Activated naive CD8-positive, alpha-beta T cell treated with anti-CD3 and anti-CD28 coated beads, Interleukin-2, amount 50 U/mL, for 24 hours (primary cell): ENCODE data around the gene MARCHF4.

Source experiments
- ATAC-seq: fragments of 150-1000 bp; cut with Tn5 transposase; one replicate; pipeline ENCODE4 v1.10.0; 2021
- DNase-seq: peaks from one replicate; pipeline ENCODE4 v3.0.0; 2021
- H3K27ac Mint-ChIP-seq: one replicate; pipeline ENCODE4 v1.8.0; 2021; ENCODE audit warnings: mild to moderate bottlenecking, mixed read lengths
- H3K27me3 Mint-ChIP-seq: one replicate; pipeline ENCODE4 v1.8.0; 2021; ENCODE audit warnings: mixed read lengths
- H3K36me3 Mint-ChIP-seq: one replicate; pipeline ENCODE4 v1.8.0; 2021; ENCODE audit warnings: low read depth, mixed read lengths
- H3K4me1 Mint-ChIP-seq: one replicate; pipeline ENCODE4 v1.8.0; 2021; ENCODE audit warnings: mixed read lengths
- H3K4me3 Mint-ChIP-seq: one replicate; pipeline ENCODE4 v1.8.0; 2021; ENCODE audit warnings: mild to moderate bottlenecking, moderate library complexity, mixed read lengths
- H3K9me3 Mint-ChIP-seq: one replicate; pipeline ENCODE4 v1.8.0; 2021; ENCODE audit warnings: mixed read lengths

Gene MARCHF4, protein sequence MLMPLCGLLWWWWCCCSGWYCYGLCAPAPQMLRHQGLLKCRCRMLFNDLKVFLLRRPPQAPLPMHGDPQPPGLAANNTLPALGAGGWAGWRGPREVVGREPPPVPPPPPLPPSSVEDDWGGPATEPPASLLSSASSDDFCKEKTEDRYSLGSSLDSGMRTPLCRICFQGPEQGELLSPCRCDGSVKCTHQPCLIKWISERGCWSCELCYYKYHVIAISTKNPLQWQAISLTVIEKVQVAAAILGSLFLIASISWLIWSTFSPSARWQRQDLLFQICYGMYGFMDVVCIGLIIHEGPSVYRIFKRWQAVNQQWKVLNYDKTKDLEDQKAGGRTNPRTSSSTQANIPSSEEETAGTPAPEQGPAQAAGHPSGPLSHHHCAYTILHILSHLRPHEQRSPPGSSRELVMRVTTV

DNA sequence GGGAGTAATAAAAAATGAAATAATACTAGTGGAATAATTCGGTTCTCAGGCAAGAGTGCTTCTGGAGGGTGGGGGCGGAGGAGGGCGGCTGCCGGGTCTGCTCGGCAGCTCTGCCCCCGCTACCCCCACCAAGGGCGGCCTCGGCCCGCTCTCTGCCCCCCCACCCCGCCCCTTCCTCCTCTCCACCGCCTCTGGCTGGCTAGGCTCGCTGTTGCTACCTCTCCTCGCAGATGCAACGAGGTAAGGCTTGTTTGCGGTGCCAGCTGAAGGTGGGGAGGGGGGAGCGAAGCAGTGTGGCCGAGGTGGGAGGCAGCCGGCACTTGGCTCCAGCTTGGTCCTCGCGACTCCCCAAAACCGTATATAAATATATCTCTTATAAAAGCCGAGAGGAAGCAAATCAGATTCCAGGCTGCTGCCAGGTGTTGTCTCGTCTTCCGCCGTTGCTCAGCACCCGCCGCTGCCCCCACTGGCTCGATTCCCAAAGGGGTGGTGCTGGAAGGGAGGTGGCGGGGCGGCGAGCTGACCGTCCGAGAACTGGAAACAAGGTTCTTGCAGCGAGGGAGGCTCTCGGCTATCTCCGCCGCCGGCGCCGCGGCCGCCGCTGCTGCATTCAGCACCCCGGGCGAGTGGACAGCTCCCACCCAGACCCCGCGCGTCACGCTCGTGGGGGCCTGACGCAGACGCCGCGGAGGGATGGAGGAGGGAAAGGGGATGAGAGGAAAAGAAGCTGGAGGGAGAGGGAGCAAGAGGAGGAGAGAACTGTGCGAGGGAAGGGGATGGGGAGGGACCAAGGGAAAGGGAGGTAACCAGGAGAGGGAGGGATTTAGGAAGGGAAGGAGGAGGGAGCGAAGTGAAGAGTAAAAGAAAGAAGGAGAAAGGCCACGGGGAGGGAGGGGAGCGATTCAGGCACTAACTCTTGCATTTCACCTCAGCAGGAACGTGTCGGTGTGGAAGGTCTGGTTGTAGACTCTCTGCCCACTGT, at the start of gene MARCHF4:
MARCHF4 (minus strand) TSS at position 763 of the 982 bp plus-strand sequence. CDS start 2,223 bp downstream, outside the sequence.
- no peak within 1 kb of the TSS for H3K27ac Mint-ChIP-seq
- DNase-seq: peak; percentile 77
- H3K27me3 Mint-ChIP-seq: peaks cover 51% of the 10 kb centered on the region
- peaks cover 20% of the 10 kb centered on the region for H3K4me1 Mint-ChIP-seq
- no peaks in the 10 kb centered on the region for H3K9me3 Mint-ChIP-seq
- ATAC-seq: peak; percentile 23
- no peaks in the 10 kb centered on the region for H3K36me3 Mint-ChIP-seq
- peak within 1 kb of the TSS; percentile 28 for H3K4me3 Mint-ChIP-seq

DNA sequence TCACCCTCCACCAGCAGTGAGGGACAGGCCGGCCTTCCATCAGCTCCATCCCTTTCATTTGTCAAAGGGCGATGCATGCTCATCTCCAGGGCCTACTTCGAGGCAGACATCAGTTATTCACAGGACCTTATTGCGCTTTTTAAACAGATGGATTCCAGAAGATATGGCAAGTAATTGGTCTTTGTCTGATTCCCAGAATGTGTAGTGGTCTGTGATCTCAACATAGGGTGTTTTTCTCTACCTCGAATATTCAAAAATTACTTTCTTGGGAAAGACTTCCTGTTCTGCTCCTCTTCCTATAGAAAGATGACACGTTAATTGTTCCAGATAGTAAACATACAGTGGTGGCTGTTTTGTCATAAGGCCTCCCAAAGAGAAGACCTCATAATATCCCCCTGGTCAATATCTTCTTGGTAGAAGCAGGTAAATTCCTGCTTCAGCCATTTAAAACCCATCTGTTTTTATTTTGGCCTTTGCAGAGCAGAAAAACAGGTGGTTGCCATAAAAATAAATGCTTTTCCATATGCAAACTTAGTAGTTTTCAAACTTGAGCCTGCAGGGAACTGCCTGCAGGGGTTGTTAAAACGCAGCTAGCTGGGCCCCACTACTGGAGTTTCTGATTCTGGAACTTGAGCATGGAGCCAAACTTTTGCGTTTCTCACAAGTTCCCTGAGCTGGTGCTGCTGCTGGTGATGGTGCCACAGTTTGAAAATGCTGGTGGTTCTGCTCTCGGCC, 48.3 kb upstream of the MARCHF4 start:
- Mint-ChIP-seq H3K27ac (no peak overlapping the region), H3K36me3 (peaks cover 57% of the 10 kb centered on the region), H3K4me1 (peaks cover 8% of the 10 kb centered on the region), H3K9me3 (no peaks in the 10 kb centered on the region), H3K4me3 (no peak overlapping the region), H3K27me3 (no peaks in the 10 kb centered on the region)
- ATAC-seq: no peak
- DNase-seq: no peak

DNA sequence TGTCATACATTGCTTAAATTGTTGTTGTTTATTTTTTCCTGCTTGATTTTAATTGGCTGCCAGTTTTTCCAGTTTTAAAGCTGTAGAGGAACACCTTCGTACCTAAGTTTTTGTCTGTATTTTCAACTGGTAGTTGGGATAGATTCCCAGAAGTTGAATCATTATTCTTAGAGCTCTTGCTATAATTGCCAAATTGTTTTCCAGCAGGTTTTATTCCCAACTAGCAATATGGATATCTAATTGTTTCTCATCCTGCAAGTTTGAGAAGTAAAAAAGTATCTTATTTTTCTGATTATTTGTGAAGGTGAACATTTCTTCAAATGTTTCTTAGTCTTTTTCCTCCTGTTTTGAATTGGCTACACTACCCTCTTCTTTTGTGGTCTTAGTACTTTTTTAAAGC, 46.7 kb upstream of the MARCHF4 start:
- Mint-ChIP-seq H3K9me3 (no peaks in the 10 kb centered on the region), H3K27ac (peak overlapping the region; percentile 7), H3K4me3 (no peak overlapping the region), H3K4me1 (peaks cover 8% of the 10 kb centered on the region), H3K27me3 (no peaks in the 10 kb centered on the region), H3K36me3 (peaks cover 48% of the 10 kb centered on the region)
- ATAC-seq: no peak
- DNase-seq: no peak

DNA sequence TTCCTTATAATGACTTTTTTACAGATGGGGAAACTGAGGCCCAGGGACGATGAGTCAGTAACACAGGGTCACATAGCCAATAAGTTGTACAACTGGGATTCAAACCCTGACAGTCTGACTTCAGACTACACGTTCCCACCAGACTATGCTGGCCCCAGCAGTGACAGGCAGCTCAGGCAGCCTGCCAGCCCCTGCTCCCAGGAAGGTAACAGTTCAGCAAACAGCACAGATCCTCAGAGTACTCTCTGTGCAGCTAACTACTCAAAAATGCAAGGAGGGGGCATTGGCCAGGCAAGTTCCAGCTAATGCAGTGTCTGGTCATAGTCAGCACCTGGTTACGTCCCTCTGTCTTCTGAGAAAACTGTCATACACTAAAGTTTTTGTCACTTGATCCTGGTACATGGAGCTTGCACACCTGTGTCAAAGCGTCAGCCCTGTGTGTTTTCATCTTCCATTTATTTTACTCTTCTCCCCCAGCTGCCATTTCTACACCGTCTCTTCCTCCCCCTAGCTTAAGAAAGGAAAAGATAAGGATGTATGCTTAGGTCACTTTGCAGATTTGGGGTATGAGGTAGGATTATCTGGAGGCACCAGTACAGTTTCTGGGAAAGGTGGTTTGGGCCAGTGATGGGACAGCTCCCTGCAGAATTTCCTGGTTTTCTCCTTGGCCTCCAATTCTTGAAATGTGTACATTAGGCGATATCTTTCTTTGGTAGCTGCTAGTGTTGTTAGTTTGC, 44.5 kb upstream of the MARCHF4 start:
- H3K36me3 Mint-ChIP-seq: peaks cover 32% of the 10 kb centered on the region
- DNase-seq (no peak), ATAC-seq (no peak)
- no peaks in the 10 kb centered on the region for H3K27me3 Mint-ChIP-seq
- no peaks in the 10 kb centered on the region for H3K9me3 Mint-ChIP-seq
- H3K27ac Mint-ChIP-seq: no peak overlapping the region
- peaks cover 18% of the 10 kb centered on the region for H3K4me1 Mint-ChIP-seq
- H3K4me3 Mint-ChIP-seq: no peak overlapping the region

DNA sequence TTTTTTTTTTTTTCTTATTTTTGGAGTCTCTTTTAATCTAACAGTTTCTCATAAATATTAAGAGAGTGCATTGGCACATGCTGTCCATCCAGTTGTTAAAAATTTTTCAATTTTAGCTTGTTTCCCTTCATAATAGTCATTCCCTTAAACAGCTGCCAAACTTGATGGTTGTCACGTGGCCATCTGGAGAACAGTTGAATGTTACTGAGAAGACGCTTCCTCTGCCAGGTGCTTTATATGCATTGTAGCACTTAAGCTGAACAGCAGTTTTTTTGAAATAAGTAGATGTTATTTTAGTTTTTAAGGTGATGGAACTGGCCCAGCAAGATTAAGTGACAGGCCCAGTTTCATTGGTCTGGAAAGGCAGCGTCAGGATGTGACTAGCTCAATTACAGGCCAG, 43.3 kb upstream of the MARCHF4 start:
- Mint-ChIP-seq H3K4me3 (no peak overlapping the region), H3K36me3 (peaks cover 28% of the 10 kb centered on the region), H3K27ac (no peak overlapping the region), H3K27me3 (no peaks in the 10 kb centered on the region), H3K4me1 (peaks cover 22% of the 10 kb centered on the region), H3K9me3 (no peaks in the 10 kb centered on the region)
- DNase-seq: no peak
- no peak for ATAC-seq

DNA sequence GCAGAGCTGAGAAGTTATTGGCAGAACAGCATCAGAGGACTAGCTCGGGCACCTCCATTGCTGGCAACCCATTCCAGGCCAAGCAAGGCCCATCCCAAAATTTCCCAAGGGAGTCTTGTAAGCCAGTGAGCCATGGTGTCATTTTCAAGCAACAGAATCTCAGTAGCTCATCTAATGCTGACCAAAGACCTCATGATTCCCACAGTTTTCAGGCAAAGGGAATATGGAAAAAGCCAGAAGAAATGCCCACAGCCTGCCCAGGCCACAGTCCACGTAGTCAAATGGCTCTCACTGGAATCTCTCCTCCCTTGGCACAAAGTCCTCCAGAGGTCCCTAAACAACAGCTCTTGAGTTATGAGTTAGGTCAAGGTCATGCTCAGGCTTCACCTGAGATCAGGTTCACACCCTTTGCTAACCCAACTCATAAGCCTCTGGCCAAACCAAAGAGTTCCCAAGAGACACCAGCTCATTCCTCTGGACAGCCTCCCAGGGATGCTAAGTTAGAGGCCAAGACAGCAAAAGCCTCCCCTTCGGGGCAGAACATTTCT, 42.6 kb upstream of the MARCHF4 start:
- Mint-ChIP-seq H3K4me3 (no peak overlapping the region), H3K27ac (no peak overlapping the region), H3K27me3 (no peaks in the 10 kb centered on the region), H3K9me3 (no peaks in the 10 kb centered on the region), H3K36me3 (peaks cover 21% of the 10 kb centered on the region), H3K4me1 (peaks cover 24% of the 10 kb centered on the region)
- no peak for ATAC-seq
- no peak for DNase-seq

DNA sequence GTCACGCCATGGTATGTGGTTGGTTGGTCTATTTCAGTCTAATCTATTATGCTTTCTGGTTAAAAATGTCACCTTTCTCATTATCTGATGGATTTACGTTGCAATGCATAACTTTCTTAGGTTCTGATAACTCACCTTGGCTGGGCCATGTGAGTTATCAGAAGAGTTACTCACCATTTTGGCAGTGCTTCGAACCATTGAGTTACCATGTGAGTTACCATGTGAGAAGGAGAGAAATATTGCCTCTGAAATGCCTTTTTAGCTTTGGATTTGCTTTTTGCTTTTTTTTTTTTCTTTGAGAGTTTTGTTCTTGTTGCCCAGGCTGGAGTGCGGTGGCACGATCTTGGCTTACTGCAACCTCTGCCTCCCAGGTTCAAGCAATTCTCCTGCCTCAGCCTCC, 41.6 kb upstream of the MARCHF4 start:
- H3K36me3 Mint-ChIP-seq: peaks cover 17% of the 10 kb centered on the region
- ATAC-seq (no peak), DNase-seq (no peak)
- H3K27me3 Mint-ChIP-seq: no peaks in the 10 kb centered on the region
- no peaks in the 10 kb centered on the region for H3K9me3 Mint-ChIP-seq
- no peak overlapping the region for H3K27ac Mint-ChIP-seq
- H3K4me1 Mint-ChIP-seq: peaks cover 24% of the 10 kb centered on the region
- H3K4me3 Mint-ChIP-seq: no peak overlapping the region

DNA sequence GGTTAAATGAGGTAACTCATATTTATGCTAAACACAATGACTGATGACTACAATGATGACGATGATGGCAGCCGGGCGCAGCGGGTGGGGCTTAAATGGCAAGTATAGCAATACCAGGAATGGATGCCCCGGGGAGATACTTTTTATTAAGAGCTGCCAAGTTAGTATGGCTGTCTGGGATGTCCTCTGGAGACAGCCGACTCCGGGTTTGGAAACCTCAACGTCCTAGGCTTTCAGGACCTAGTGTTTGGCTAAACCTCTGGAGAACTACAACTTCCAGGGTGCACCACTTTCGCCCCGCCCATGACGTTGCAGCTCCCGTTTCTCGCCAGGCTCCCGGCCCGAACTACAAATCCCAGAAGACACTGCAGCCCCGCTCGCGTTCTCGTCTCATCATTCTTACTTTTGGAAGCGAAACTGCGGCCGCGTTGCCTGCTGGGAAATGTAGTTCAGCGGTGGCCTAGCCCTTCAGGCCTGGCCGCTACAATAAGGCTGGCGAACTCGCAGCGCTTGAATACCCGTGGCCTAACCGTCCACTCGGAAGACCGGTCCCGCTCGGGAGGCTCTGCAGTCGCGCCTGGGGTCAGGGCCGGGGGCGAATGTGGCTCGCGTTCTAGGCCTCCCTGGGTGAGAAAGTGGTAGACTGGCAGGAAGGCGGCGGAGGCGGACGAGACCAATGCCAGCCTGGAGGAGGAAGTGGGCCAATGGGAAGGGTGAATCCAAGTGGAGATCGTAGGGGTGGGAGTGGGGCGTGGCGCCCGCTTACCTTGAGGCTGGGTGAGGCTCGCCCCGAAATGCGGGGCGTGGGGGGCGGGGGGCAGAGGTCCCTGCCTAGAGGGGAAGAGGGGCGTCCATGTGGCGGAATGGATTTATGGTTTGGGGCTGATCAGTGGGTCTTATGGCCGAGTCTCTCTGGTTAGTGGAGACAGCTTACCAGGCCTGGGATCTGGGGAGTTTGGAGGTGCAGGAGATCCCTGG, 40.0 kb upstream of the MARCHF4 start, which contains the start of gene SMARCAL1:
SMARCAL1 (plus strand) TSS at position 463 of the 978 bp plus-strand sequence. CDS start 2,221 bp downstream, outside the sequence.
- Mint-ChIP-seq H3K9me3 (no peaks in the 10 kb centered on the region), H3K27ac (peak within 1 kb of the TSS; percentile 93), H3K4me1 (peaks cover 16% of the 10 kb centered on the region), H3K27me3 (no peaks in the 10 kb centered on the region), H3K4me3 (peak within 1 kb of the TSS; percentile 93), H3K36me3 (peaks cover 7% of the 10 kb centered on the region)
- DNase-seq (peak; percentile 99), ATAC-seq (peak; percentile 94)

DNA sequence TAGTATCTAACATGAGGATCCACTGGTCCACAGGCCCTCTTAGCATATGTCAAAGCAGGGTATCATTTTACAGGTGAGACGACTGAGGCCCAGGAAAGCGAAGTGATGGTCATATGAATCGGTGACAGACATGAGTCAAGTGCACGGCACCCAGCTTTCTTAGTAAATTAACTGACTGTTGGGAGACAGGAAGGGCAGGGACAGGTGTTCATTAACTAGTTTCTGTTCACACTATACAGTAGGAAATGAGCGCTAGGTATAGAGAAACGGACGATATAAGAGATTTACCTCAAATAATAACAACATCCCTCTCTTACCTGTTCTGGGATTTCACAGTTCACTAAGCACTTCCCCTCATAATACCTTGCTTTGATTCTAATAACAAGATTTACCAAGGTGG, 38.3 kb upstream of the MARCHF4 start:
- H3K9me3 Mint-ChIP-seq: no peaks in the 10 kb centered on the region
- H3K4me1 Mint-ChIP-seq: peaks cover 16% of the 10 kb centered on the region
- H3K36me3 Mint-ChIP-seq: peaks cover 7% of the 10 kb centered on the region
- ATAC-seq: no peak
- H3K4me3 Mint-ChIP-seq: no peak overlapping the region
- H3K27me3 Mint-ChIP-seq: no peaks in the 10 kb centered on the region
- no peak for DNase-seq
- H3K27ac Mint-ChIP-seq: no peak overlapping the region

DNA sequence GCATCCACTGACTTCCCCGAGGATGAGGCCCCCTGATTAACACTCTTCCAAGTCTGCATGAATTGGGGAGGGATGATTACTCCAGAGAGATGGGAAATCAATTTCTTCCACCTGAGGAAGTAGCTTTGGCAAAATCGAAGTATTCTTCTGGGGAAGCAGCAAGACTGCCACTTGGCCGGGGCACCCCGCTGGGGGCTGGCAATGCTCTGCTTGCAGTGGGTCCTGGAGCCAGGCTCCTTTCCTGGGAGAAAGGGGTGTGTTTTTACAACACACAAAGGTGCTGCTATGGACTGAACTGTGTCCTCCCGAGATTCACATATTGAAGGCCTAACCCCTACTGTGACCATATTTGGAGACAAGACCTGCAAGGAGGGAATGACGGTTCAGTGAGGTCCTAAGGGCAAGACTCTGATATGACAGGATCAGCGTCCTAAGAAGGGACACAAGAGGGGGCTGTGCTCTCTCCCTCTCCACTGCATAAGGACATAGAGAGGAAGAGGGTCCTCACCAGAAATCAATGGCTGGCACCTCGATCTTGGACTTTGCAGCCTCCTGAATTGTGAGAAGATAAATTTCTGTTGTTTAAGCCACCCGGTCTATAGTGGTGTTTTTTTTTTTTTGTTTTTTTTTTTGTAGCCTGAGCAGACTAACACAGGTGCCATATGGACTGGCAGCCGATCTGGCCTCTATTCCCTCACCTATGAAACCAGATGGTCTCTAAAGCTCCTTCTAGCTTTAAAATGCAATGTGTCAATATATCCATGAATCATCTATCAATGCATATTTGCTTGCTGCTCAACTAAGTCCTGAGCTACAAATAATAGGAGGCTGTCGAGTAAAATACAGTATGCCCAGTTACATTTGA, 36.4 kb upstream of the MARCHF4 start:
- Mint-ChIP-seq H3K4me3 (no peak overlapping the region), H3K4me1 (peaks cover 14% of the 10 kb centered on the region)
- ATAC-seq: no peak

DNA sequence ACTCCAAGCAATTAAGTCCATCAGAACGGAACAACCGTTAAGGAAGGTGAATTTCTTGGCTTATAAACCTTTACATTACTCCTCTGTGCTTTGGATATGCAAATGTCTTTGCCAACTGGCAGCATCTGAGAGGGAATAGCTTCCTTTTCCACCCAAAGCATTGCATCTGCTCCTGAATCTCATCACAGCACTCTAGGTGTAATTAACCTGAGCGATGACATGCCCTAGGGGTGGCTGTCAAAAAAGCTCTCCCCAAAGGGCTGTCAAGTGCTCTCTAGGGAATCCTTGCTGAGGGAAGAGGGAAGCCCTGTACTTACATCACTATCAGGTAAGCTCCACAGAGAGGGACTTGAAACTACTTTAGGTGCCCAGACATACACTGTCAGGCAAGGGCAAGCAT, 34.5 kb upstream of the MARCHF4 start:
- no peaks in the 10 kb centered on the region for H3K27me3 Mint-ChIP-seq
- H3K27ac Mint-ChIP-seq: no peak overlapping the region
- H3K4me1 Mint-ChIP-seq: peaks cover 7% of the 10 kb centered on the region
- H3K36me3 Mint-ChIP-seq: no peaks in the 10 kb centered on the region
- ATAC-seq (no peak), DNase-seq (no peak)
- H3K9me3 Mint-ChIP-seq: no peaks in the 10 kb centered on the region
- no peak overlapping the region for H3K4me3 Mint-ChIP-seq

More for the DNA sequence above, 36.4 kb upstream of the MARCHF4 start:
- Mint-ChIP-seq H3K27me3 (no peaks in the 10 kb centered on the region), H3K9me3 (no peaks in the 10 kb centered on the region), H3K36me3 (no peaks in the 10 kb centered on the region), H3K27ac (no peak overlapping the region)
- no peak for DNase-seq

DNA sequence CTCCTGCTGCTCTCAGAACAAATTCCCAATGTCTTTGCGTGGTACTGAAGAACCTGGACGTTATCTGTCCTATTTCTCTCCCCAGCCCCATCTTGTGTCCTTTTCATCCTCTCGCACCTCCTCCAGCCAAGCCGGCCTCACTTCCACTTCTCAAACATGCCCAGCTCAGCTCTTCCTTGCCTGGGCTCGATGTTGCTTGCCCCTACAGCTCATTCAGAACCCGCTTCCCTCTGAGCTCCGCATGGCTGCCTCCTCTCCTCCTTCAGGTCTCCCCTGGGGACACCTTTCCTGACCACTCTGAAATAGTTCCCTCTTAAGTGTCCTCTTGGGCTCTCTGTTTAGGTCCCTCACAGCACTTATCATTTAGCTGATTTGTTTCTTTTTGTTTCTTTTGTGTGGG, 33.3 kb upstream of the MARCHF4 start:
- Mint-ChIP-seq H3K4me3 (no peak overlapping the region), H3K27me3 (no peaks in the 10 kb centered on the region), H3K27ac (no peak overlapping the region), H3K9me3 (no peaks in the 10 kb centered on the region), H3K4me1 (peaks cover 2% of the 10 kb centered on the region), H3K36me3 (no peaks in the 10 kb centered on the region)
- ATAC-seq (no peak), DNase-seq (no peak)
